SHP77 (cell line): ENCODE results near the gene CSRP2.
A peak's percentile ranks its signal among the peaks of the same experiment; 100 is the strongest.

Experiments used
- DNase-seq, 2 experiments: peaks; one replicate each; lab custom pipeline; 2025; lab: John Stamatoyannopoulos, UW

The CSRP2 gene

DNA sequence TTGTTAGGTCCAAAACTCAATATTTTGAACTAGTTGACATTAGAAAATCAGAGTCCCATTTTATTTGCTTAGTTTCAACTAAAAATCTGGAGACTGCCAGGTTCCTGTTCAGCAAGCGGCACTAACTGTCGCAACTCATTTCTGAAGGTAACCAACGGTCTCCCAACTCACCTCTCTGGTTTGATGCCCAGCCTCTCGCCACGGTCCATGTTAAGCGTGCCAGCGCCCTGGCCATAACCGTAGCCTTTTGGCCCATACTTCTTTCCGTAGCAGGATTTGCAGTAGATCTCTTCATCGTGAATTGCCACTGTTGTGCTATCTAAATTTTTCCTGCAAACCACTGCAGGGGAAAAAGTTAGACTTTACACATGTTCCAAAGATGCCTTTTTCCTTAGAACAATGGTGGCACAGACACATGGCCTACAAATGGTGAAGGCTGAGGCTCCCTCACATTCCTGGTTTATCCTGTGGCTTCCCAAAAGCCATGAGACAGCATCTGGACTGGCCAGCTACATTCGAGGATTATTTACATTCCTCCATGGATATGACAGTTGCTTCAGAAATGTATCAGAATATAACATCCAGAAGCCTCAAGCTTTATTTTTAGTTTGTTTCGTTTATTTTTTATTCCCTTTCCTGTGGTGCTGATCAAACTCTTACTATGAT is 15.7 kb downstream of the CSRP2 start:
- no peak for DNase-seq

DNA sequence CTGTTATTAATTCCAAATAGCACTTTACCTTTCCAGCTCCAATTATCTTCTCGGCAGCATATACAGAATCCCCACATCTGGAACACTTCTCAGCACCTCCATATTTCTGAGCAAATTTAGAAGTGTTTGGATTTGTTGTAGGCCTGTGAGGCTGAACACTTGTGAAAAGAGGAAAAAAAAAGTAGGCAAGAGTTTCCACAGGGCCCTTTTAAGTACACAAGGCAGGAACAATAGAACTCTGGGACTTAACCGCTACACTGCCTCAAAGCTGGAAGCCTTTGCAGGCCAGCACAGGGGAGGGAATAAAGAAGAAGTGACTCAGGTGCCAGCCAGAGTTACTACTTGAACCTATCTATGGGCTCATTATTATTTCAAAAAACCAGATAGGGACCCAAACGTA is 18.6 kb downstream of the CSRP2 start:
- no peak for DNase-seq

DNA sequence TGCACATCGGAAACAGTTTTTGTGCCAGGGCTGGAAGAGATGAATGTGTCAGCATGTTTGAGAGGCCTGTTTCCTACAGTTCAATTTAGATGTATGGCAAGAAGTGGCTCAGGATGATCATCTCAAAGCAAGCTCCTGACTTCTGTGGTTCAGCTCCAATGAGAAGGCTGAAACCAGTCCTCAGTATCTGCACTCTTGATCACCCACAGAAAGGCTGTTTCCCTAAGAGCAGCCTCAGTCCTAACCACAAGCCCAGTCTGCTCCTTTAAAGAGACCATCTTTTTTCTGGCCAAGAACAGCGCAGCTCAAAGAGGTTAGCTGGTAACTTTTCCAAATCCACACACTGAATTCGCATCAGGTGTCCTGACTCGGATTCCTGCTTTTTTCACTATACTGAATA is 19.2 kb downstream of the CSRP2 start:
- DNase-seq, result no peak

- DNase-seq, result no peak
These were observed 22.7 kb downstream of the CSRP2 start for GRCh38 chr12:76856018-76856644.

DNA sequence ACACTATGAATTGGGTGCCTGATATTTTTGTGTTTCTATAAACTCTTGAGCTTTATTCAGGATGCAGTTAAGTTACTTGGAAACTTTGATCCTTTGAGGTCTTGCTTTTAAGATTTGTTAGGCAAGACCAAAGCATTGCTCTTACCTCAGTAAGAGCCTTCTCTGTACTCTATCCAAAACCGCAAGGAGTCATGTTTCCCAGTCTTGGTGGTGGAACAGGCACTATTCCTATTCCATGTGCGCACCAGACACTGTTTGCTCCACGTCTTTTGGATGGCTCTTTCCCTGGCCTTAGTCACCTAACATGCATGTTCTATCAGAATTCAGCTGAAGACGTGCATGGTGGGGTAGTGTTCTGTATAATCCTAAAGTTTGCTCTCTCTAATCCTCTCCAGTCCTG is 23.5 kb downstream of the CSRP2 start:
- no peak for DNase-seq

GRCh38 chr12:76852106-76852505 is 26.7 kb downstream of the CSRP2 start:
- DNase-seq, result no peak

DNA sequence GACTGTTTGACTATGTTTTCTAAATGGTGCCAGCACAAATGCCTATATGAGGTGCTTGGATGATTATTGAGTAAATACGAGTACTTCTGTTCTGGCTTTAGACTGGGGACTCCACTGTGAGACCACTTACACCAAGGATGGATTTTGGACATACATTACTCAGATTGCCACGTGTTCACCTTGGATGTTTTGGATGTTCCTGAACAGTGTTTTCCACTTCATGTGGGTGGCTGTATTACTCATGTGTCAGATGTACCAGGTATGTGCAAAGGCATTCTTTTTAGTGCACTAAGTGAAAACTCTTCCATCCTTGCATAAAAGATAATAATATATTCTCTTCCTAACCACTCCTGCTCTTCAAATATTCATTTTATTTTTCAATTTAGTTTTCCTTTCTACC is 30.7 kb downstream of the CSRP2 start:
- no peak for DNase-seq

DNA sequence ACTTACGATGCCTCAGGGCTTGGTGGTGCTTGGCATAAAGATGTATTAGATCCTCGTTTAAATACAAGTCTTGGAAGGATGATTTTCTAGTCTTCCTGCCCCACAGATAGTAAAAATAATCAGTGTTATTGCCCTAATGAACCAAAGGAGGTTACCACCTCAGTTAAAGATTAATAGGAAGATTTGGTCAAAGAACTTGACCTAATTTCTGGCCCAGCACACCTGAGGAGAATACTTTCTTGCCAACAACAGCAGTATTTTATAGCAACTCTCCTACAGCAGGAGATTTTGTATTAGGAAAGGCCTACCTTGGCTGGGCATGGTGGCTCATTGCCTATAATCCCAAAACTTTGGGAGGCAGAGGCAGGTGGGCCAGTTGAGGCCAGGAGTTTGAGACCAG is 31.6 kb downstream of the CSRP2 start:
- DNase-seq, result no peak

DNA sequence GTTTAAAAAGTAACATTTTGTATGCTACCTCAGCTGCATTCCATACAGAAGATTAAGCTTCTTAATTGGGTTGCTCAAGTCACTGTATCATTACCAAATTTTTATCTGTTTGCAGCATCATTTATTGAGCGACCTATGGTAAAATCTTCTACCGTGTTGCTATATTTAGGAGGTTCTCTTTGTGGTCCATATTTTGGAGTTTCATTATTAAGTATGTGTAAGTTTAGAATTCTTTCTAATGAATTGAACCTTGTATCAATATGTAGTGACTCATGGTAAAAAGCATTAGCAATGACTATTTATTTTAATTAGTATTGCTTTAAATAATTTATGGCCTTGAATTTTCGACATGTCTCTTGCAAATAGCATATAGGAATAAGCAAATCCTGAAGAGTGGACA is 42.2 kb downstream of the CSRP2 start:
- no peak for DNase-seq

- no peak for DNase-seq
These were observed 48.4 kb downstream of the CSRP2 start for GRCh38 chr12:76830436-76830835.

- DNase-seq, result peak; percentile 23 to 31
These were observed 57.8 kb downstream of the CSRP2 start for GRCh38 chr12:76820888-76821482.

DNA sequence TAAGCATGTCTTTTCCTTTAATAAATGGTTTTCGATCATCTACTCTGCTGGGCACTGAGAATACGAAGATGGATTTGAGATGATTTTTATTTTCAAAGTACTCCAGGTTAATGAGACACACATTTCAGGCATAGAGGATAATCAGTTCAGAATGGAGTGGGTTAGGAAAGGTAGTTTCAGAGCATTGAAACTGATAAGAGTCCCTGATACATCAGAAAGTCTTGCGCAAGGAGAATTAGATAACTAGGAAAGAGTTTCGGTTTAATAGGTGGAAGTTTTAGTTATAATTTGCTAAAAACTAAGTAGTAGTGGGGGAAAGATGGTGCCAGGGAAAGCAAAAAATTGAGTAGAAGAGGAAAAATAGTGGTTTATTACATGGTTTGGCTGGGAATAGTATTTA is 64.8 kb downstream of the CSRP2 start:
- DNase-seq, result no peak

DNA sequence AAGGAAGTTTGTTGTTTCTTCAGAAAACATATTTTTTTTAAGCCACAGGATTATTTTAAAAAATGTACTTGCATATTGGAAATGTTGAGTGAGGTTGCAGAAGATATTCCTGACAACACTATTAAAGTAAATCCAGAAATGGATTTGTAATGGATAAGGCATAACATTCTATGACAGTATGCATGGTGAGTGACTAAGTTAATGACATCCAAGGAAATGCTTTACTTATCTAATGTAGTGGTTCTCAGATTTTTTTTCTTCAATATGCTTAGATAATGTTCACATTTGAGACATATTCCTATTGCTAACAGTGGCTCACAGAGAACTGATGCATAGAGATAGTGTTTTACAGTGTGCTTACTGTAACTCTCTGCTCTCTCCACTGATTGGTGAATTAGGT is 65.6 kb downstream of the CSRP2 start:
- no peak for DNase-seq

DNA sequence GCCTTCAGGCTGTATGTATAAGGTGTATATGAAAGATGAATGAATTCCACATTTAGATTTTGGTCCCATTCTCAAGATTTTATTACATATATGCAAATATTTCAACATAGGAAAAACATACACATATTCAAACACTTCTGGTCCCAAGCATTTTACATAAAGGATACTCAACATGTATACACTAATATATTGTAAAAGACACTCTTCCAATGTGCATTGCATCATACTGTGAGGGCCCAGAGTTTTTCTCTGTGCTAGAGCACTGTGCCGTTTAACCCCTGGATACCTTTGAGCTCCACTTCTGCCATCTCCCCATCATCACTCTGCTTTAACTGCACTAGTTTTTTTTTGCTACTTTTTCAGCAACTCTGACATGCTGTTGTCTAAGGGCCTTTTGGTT is 66.8 kb downstream of the CSRP2 start:
- no peak for DNase-seq

- DNase-seq, result no peak
These were observed 68.0 kb downstream of the CSRP2 start for GRCh38 chr12:76810671-76811419.
